DND-41 (cell line): ENCODE data around the gene SRF.

Experiments
- EZH2 ChIP-seq: IDR thresholded peaks from 3 replicates; pipeline ENCODE4 v1.6.1; 2012; ENCODE audit warnings: borderline replicate concordance, low read depth, mild to moderate bottlenecking, moderate library complexity, low read length, inconsistent platforms; ENCODE audit not compliant: severe bottlenecking
- TF ChIP-seq, protein P1 (sequence below): IDR thresholded peaks from 2 replicates; pipeline ENCODE4 v1.5.1; 2012; ENCODE audit warnings: borderline replicate concordance, low read length, moderate library complexity, mild to moderate bottlenecking; ENCODE audit not compliant: poor library complexity, severe bottlenecking; ENCODE audit errors: extremely low read depth

DNA sequence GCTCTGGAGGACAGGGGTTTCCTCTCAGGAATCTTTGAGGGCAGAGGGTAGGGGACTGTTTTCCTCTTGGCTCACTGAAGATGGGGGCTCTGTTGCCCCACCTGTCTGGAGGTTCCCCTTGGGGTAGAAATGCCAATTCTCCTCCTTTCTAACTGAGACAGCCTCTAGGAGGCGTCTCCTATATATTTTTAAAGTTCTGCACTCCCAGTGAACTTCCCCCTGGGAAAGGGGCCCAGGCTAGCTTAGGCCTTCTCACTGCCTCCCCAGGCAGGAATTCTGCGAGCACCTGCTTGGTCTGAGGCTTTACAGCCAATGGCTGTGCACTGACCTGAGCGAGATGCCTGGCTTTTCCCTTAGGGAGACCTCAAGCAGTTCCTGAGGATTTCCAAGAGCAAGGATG is 24.8 kb upstream of the SRF start:
- TF ChIP-seq, protein P1, sequence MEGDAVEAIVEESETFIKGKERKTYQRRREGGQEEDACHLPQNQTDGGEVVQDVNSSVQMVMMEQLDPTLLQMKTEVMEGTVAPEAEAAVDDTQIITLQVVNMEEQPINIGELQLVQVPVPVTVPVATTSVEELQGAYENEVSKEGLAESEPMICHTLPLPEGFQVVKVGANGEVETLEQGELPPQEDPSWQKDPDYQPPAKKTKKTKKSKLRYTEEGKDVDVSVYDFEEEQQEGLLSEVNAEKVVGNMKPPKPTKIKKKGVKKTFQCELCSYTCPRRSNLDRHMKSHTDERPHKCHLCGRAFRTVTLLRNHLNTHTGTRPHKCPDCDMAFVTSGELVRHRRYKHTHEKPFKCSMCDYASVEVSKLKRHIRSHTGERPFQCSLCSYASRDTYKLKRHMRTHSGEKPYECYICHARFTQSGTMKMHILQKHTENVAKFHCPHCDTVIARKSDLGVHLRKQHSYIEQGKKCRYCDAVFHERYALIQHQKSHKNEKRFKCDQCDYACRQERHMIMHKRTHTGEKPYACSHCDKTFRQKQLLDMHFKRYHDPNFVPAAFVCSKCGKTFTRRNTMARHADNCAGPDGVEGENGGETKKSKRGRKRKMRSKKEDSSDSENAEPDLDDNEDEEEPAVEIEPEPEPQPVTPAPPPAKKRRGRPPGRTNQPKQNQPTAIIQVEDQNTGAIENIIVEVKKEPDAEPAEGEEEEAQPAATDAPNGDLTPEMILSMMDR, result no peak
- no peak for TF ChIP-seq EZH2
